NCI-H2196 treated with DMSO at 0.1 percent for 48 hours (cell line): ENCODE measurements around the gene CCND3.

Experiments used
- DNase-seq: peaks from one replicate; lab custom pipeline; 2025; ENCODE audit not compliant: unreplicated experiment; lab: John Stamatoyannopoulos, UW

Gene CCND3

GRCh38 chr6:41927253-41927652 is 14.4 kb downstream of the CCND3 start:
- no peak for DNase-seq

DNA sequence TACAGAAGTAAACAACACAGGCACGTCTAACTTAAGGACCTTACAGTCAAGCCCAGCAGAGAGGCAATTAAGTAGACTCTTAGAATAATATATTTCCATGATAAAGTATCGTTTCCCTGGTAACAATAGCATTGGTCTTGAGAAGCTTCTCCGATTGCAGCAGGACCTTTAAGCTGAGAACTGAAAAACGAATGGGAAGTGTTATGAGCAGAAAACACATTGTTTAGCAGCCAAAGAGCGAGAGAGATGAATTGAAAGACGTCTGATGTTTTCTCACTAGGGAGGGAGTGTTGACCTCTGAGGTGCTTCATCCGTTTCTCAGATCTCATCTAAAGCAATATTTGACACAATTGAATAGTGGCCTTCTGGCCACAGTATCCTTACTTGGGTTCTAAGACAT is 19.5 kb downstream of the CCND3 start:
- no peak for DNase-seq

GRCh38 chr6:41921712-41921998 is 20.0 kb downstream of the CCND3 start:
- DNase-seq: no peak

DNA sequence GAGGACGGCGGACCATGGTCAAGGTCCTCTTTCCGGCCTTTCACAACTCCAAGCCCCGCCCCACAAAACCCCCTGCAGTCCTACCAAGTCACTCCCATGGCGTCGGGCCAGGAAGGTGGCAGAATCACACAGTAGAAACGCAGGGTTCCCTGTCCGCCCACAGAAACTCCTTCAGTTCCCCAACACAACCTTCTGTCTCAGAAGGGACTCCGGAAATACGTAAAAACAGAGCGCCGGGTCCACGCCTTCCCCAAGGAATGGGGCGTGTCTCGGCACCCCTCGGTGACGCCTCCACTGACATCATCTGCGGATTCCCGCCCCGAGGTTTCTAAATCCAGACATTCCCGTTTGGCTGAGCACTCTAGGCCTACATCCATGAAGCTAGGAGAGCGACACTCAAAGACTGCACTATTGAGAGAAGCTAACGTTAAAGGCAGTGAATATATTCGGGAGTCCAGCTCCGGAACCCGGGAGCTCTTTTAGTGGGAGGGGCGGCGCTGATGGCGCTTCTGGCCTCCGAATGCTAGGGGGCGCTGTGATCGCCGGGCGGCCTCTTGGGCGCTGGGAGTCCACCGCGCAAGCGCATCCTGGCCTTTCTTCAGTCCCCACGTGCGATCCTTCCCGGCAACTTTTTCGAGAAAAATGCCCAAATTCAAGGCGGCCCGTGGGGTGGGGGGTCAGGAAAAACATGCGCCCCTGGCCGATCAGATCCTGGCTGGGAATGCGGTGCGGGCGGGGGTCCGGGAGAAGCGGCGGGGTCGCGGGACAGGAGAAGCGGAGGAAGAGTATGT is 20.5 kb downstream of the CCND3 start, which contains the start of the genes BYSL and MED20:
Gene BYSL (plus strand): TSS at position 579 of the 791 bp plus-strand sequence. CDS start 64 bp downstream, at position 643.
Gene MED20 (minus strand): TSS at position 219 of the 791 bp plus-strand sequence. CDS start 121 bp downstream, at position 98.
- peak; percentile 82 for DNase-seq

DNA sequence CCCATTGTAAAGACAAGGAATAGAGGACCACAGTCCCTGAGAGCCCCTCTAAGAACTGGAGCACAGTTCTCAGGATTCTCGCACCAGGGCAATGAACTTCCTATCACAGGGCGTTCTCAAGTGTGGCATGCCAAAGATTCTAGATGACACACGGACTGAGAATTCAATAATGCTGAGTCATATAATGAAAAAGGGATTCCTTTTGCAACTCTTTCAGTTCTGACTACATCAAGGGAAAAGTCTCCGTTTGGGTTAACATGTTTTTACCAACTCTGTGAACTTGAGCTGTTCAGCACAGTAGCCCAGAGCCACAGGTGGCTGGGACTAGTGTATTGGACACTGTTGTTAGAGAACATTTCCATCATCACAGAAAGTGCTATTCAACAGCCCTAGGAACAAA is 24.1 kb downstream of the CCND3 start:
- DNase-seq: no peak

DNA sequence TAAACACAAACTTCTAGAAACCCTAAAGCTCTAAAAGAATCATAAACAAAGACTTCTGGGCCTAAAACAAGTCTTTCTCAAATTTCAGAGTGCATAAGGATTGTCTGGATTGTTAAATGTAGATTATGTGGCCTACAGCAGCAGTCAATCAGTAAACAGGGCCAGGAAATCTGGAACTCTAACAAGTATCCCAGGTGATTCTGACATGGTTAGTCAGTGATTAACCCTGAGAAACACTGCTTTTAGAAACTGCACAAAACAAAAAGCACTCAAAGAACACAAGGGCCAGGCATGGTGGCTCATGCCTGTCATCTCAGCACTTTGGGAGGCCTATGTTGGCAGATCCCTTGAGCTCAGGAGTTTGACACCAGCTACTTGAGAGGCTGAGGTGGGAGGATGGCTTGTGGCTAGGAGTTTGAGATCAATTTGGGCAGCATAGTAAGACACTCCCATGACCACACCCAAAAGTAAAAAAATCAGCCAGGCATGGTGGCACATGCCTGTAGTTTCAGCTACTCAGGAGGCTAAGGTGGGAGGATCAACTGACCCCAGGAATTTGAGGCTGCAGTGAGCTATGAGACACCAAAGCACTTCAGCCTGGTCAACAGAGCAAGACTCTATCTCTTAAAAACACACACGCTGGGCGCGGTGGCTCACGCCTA is 26.6 kb downstream of the CCND3 start:
- DNase-seq: no peak

DNA sequence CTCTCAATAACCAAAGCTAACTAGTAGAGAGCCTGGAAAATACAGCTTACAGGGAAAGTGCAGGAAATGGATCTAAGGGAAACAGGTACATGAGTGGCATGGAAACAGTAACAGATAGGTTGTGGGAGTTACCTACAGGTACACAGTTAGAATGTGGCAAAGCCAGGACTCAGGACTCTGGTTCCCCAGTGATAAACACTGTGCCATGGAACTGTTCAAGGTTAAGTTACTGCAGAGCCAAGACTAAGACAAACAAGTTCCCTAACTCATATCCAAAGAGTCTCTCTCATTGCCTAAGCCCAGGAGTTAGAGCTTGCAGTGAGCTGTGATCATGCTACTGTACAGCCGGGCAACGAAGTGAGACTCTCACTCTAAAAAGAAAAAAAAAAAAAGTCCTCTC is 27.3 kb downstream of the CCND3 start:
- no peak for DNase-seq

DNA sequence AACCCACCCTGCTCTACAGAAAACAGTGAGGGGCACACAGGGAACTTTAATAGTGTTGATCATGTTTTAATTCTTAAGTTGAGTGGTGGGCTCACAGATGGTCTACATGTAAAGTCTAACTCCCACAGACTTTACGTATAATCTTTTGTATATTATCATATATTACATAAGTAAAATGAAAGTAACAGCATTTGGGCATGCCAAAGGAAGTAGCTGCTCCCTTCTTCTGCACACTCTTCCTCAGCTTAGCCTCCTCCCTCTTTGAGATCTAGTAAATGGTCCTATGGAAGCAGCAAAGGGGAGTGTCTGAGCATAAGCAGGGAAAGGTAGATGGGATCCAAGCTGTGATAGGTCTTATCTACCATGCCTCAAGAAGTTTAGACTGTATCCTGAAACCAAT is 31.9 kb downstream of the CCND3 start:
- no peak for DNase-seq

DNA sequence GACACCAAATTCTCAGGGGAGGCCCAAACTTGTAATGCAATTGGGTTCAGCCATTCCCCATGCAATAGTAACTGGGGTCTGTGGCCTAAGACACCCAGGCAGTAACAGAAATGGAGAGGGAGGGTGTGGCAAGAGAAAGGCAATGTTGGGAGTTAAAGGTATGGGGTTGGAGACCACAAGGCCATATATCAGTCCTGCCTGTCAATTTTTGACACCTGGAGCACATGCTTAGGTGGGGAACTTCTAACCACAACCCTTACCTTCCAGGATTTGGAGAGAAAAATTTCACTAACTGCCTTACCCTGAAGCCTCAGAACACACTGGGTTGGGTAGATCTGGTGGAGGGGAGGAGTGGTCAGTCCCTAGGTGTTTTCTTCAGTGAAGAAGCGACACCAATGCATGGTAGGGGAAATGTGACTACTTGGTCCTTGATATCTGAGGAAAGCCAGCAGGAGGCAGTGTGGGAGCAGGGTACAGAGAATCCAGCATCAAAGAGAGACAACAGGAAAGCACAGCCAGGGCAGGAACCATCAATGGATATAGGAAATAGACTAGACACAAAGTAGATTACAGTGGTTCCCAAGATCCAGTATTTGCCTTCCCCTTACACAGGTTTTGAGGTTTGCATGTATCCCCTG is 39.6 kb downstream of the CCND3 start:
- DNase-seq: no peak

DNA sequence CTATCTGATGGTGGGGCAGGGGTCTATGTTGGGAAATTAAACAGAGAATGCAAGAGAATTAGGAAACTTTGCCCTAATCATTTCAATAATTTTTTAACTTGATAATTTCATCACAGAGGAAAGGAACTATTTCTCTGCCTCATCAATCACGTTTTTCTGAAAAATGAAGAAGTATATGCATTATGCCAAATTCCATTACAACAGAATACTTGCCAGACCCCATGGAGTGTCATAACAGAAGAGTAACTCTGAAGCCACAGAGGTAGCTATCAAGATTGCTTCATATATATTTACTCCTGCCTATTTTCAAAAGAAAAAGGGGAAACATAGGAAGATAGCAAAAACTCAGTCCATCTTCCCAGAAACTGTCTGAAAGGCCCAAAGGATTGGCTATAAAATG is 40.7 kb downstream of the CCND3 start:
- no peak for DNase-seq

DNA sequence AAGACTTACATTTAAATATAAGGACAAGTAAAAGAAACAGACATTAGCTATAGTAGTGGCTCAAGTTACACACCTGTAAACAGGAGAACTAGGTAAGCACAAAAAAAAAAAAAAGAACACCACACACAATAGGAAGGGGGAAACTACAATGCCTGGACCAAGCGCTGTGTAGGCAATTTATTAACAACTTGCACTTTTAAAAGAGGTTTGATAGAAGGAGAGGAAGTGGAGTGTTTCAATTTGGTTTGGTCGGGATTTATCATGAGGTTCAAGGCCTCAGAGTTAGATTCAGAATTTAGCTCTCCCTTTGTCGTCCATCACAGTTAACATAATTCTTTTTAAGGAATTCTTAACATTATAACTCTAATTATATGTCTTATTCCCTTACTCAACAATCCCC is 45.3 kb downstream of the CCND3 start:
- DNase-seq: no peak

DNA sequence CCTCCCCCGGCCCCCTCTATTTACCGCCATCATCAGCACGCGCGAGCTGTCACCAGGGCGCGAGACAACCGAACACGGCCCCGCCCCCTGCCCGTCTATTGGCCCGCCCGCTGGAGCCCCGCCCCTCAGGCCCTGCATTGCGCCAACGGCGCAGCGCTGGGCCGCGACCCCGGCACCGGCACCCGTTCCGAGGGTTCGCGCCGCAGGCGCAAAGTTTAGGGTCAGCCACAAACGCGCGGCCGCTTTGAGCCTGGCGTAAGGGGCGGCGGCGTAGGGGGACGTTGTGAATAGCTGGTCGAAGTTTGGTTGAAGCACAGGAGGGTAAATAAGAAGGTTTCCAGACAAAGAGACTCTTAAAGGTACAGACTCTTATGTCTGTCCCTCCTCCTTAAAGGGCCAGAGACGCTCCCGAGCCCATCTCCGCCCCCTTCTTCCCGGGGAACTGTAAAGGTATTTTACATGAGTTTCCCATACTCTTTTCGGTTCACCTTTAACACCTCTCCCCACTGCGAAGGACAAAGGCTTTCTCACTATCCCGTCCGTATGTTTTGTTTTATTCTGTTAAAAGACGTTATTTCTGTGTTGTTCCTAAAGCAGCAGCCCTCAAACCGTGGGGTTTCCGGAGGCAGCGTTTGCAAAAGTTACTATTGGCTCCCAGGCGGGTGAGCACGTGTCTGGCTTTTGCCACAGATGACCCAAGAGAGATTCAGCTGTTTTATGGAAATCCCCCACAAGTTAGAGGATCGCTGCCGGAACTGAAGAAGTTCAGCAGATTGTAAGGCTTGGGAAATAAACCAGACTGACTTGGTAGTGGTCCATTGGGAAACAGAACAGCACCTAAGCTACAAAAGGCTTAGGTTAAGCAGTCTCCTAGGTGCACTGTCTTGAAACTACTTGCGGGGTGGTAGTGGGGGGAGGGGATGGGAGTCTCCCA is 46.0 kb downstream of the CCND3 start, which contains the start of gene USP49:
Gene USP49 (minus strand): TSS at position 76 of the 934 bp plus-strand sequence. CDS start 88,392 bp downstream, outside the sequence.
- DNase-seq: peak; percentile 81

- no peak for DNase-seq
Observed at GRCh38 chr6:41894366-41895299, 47.0 kb downstream of the CCND3 start.

- DNase-seq: no peak
Observed at GRCh38 chr6:41892921-41893564, 48.6 kb downstream of the CCND3 start.

DNA sequence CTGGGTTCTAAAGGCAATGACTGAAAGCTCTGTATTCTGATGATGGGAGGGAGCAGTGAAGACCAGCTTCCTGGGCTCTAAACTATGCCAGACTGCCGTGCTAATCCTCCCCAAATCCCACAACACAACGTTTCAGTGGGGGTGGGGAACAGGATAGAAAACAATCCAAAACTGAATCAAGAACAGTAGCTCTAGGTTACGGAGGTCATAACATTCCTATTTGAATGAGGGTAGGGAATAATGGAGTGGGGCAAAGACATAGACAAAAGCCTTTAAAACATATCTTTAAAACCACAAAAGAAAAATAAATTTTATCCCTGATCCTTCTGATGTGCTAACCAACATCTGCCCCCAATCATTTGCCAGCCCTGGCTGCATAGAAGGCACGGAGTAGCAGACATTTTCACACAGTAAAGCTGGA is 54.3 kb downstream of the CCND3 start:
- no peak for DNase-seq

- DNase-seq: no peak
Observed at GRCh38 chr6:41885930-41886329, 55.7 kb downstream of the CCND3 start.

DNA sequence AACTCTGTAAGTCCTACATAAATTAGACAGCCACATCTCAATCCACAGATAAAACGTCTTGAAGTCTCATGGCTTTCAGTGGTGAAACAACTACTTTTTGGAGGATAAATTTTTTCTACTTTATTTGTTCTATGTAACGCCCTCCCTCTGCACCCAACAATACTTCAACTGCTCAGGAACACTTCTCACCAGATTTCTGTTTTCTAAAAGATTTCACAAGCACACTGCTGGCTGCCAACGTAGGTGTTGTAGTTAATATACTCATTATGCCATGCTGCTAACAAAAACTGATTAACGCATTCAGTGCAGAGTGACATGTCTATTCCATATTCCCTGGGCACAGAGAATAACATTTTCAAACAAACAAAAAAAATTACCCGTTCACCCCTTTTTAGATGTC is 56.7 kb downstream of the CCND3 start:
- DNase-seq: no peak
